ENCODE measurements around the gene FKBP9. TPM values are rescaled to one million over a fixed set of nuclear protein-coding genes. Genes with fewer than 3 reads are reported as not detected.

FKBP9 gene
- polyA plus RNA-seq, 1 donor, result 174 TPM

DNA sequence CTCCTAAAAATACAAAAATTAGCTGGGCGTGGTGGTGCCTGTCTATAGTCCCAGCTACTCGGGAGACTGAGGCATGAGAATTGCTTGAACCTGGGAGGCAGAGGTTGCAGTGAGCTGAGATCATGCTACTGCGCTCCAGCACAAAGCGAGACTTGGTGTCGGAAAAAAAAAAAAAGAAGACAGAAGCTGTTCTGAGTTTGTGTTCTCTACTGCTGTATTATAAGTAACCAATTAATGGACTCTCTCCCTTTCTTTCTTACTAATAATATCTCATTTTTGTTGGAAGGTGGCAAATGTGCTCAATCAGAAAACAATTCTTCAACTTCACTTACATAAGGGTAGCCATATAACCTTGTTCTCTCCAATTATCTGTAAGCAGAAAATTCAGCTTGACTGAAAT, 97.9 kb downstream of the FKBP9 start:
- no peak for DNase-seq

Other genes with a start within 250 kb of the FKBP9 start
- 69.2 TPM for gene KBTBD2, start 65.7 kb upstream of the FKBP9 start, polyA plus RNA-seq (ENCODE audit: insufficient read length)
- 49.7 TPM for gene NT5C3A, start 105.3 kb downstream of the FKBP9 start, polyA plus RNA-seq (ENCODE audit: insufficient read length)
- gene RP9, start 152.0 kb downstream of the FKBP9 start, polyA plus RNA-seq (ENCODE audit: insufficient read length), result 39.3 TPM
- 16.3 TPM for gene BBS9, start 172.1 kb downstream of the FKBP9 start, polyA plus RNA-seq (ENCODE audit: insufficient read length)

Data from left kidney (tissue), 2 donors.